ENCODE data around the gene PCTP. TPM values are rescaled to one million over a fixed set of nuclear protein-coding genes. Genes with fewer than 3 reads are reported as not detected.

Gene PCTP
- total RNA-seq, 1 donor from 2014 or later = 13.6 TPM

DNA sequence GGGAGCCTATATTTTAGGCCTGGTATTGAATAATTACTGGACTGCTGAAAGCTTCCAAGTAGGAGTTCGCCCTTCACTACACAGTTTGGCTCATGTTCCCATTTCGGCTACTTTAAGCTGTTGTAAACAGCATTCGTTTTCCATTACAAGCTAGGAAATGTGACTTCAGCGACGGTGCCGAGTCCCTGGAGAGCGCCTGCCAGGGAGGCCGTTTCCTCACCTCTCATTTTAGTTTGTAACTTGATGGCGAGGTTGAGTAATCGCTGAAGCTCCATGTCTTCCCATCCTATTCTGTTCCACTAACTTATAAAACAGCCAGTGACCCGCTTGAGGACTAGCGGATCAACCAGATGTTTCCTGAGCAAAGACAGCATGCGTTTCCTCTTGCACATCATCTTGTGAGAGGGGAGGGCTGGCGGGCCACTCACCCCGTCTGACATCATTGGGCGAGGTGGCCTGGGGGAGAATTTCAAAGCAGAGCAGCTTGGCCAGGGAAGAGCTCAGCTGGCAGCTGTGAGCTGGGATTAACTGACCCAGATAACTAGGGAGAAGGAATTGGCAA lies 32.9 kb downstream of the PCTP start:
- Histone ChIP-seq H3K9me3 (ENCODE audit: control insufficient read depth in 3 of 3, low read length in 3 of 3) (no peaks in the 10 kb centered on the region), H3K36me3 (ENCODE audit: control insufficient read depth in 3 of 3, insufficient read depth in 3 of 3, low read length in 3 of 3) (no peaks in the 10 kb centered on the region), H3K4me1 (ENCODE audit: control insufficient read depth in 3 of 3, insufficient read depth in 3 of 3, low read length in 3 of 3) (peaks cover 8 to 19% (median 18%) of the 10 kb centered on the region in 3 donors), H3K27ac (ENCODE audit: low read depth, low read length) (peak overlapping the region; percentile 83), H3K9ac (ENCODE audit: low read depth in 1 of 3, low read length in 3 of 3) (peak overlapping the region in 2 of 3 donors; percentile 0 to 7), H3K4me3 (ENCODE audit: low read length in 3 of 3) (peak overlapping the region; percentile 25 to 56 (median 41)), H3K27me3 (ENCODE audit: control insufficient read depth in 3 of 3, insufficient read depth in 3 of 3, low read length in 3 of 3) (no peaks in the 10 kb centered on the region)

DNA sequence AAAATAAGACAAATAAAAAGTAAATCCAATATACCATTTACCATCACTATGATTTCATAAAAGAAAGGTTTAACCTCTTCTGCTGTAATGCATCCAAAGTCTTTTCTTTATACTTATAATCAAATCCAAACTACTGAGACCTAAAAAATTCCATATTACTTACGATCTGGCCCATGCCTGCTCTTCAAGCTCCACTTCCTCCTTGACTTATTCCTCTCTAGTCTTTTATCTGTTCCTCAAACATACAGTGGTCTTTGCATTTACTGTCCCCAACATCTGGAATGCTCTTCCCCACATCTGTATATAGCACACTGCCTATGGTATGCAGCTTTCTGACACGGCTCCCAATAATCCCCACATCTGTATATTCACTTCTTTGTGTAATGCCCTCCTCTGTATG lies 33.8 kb downstream of the PCTP start:
- Histone ChIP-seq H3K9me3 (ENCODE audit: control insufficient read depth in 3 of 3, low read length in 3 of 3) (no peaks in the 10 kb centered on the region), H3K4me1 (ENCODE audit: control insufficient read depth in 3 of 3, insufficient read depth in 3 of 3, low read length in 3 of 3) (peaks cover 8 to 19% (median 18%) of the 10 kb centered on the region in 3 donors), H3K27me3 (ENCODE audit: control insufficient read depth in 3 of 3, insufficient read depth in 3 of 3, low read length in 3 of 3) (no peaks in the 10 kb centered on the region), H3K27ac (ENCODE audit: low read depth, low read length) (peak overlapping the region; percentile 20), H3K9ac (ENCODE audit: low read depth in 1 of 3, low read length in 3 of 3) (no peak overlapping the region), H3K36me3 (ENCODE audit: control insufficient read depth in 3 of 3, insufficient read depth in 3 of 3, low read length in 3 of 3) (no peaks in the 10 kb centered on the region), H3K4me3 (ENCODE audit: low read length in 3 of 3) (no peak overlapping the region)

DNA sequence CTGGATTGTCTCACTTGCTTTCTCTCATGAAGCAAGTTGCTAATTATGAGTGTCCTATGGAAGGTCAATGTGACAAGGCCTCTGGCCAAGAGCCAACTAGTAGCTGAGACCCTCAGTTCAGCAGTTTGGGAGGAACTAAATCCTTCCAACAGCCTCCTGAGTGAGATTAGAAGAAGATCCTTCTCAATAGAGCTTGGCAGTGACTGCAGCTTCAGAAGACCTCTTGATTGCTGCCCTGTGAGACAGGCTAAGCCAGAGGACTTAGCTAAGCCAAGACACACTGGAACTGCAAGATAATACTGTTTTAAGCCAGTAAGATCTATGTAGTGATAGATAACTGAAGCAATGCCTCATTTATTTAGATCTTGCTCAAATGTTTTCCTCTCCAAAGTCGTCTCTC lies 34.3 kb downstream of the PCTP start:
- Histone ChIP-seq H3K27me3 (ENCODE audit: control insufficient read depth in 3 of 3, insufficient read depth in 3 of 3, low read length in 3 of 3) (no peaks in the 10 kb centered on the region), H3K9me3 (ENCODE audit: control insufficient read depth in 3 of 3, low read length in 3 of 3) (no peaks in the 10 kb centered on the region), H3K9ac (ENCODE audit: low read depth in 1 of 3, low read length in 3 of 3) (no peak overlapping the region), H3K4me3 (ENCODE audit: low read length in 3 of 3) (no peak overlapping the region), H3K36me3 (ENCODE audit: control insufficient read depth in 3 of 3, insufficient read depth in 3 of 3, low read length in 3 of 3) (no peaks in the 10 kb centered on the region), H3K27ac (ENCODE audit: low read depth, low read length) (peak overlapping the region; percentile 20), H3K4me1 (ENCODE audit: control insufficient read depth in 3 of 3, insufficient read depth in 3 of 3, low read length in 3 of 3) (peaks cover 8 to 19% (median 18%) of the 10 kb centered on the region in 3 donors)

DNA sequence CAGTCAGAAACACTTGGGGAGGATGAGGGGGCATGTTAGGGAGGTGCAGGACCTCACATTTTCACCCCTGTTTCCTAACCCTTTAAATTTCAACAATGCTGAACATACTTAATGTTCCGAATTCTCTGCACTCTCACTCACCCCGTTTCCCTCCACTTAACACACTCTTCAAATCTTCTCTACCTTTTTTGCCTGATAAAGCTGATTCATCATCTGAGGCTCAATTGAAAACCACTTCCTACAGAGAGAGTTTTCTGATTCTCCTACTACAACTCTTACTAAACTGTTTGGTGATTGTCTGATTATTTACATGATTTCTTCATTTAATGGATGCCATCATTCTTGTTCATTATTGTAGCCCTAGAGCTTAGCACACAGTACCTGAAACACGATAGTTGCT lies 42.4 kb downstream of the PCTP start:
- Histone ChIP-seq H3K9me3 (ENCODE audit: control insufficient read depth in 3 of 3, low read length in 3 of 3) (peaks cover 0 to 4% (median 0%) of the 10 kb centered on the region in 3 donors), H3K27ac (ENCODE audit: low read depth, low read length) (no peak overlapping the region), H3K27me3 (ENCODE audit: control insufficient read depth in 3 of 3, insufficient read depth in 3 of 3, low read length in 3 of 3) (no peaks in the 10 kb centered on the region), H3K9ac (ENCODE audit: low read depth in 1 of 3, low read length in 3 of 3) (no peak overlapping the region), H3K4me3 (ENCODE audit: low read length in 3 of 3) (no peak overlapping the region), H3K4me1 (ENCODE audit: control insufficient read depth in 3 of 3, insufficient read depth in 3 of 3, low read length in 3 of 3) (no peaks in the 10 kb centered on the region), H3K36me3 (ENCODE audit: control insufficient read depth in 3 of 3, insufficient read depth in 3 of 3, low read length in 3 of 3) (no peaks in the 10 kb centered on the region)

GRCh38 chr17:55794725-55795482 lies 44.1 kb downstream of the PCTP start:
- H3K27me3 ChIP-seq (ENCODE audit: control insufficient read depth in 3 of 3, insufficient read depth in 3 of 3, low read length in 3 of 3) = no peaks in the 10 kb centered on the region
- peaks cover 0 to 4% (median 0%) of the 10 kb centered on the region in 3 donors for H3K9me3 ChIP-seq (ENCODE audit: control insufficient read depth in 3 of 3, low read length in 3 of 3)
- H3K9ac ChIP-seq (ENCODE audit: low read depth in 1 of 3, low read length in 3 of 3) = no peak overlapping the region
- H3K4me1 ChIP-seq (ENCODE audit: control insufficient read depth in 3 of 3, insufficient read depth in 3 of 3, low read length in 3 of 3) = no peaks in the 10 kb centered on the region
- H3K27ac ChIP-seq (ENCODE audit: low read depth, low read length) = no peak overlapping the region
- no peaks in the 10 kb centered on the region for H3K36me3 ChIP-seq (ENCODE audit: control insufficient read depth in 3 of 3, insufficient read depth in 3 of 3, low read length in 3 of 3)
- no peak overlapping the region for H3K4me3 ChIP-seq (ENCODE audit: low read length in 3 of 3)

- H3K9me3 ChIP-seq (ENCODE audit: control insufficient read depth in 3 of 3, low read length in 3 of 3) = no peaks in the 10 kb centered on the region
- H3K27me3 ChIP-seq (ENCODE audit: control insufficient read depth in 3 of 3, insufficient read depth in 3 of 3, low read length in 3 of 3) = no peaks in the 10 kb centered on the region
- no peak overlapping the region for H3K4me3 ChIP-seq (ENCODE audit: low read length in 3 of 3)
- no peak overlapping the region for H3K9ac ChIP-seq (ENCODE audit: low read depth in 1 of 3, low read length in 3 of 3)
- H3K4me1 ChIP-seq (ENCODE audit: control insufficient read depth in 3 of 3, insufficient read depth in 3 of 3, low read length in 3 of 3) = no peaks in the 10 kb centered on the region
- no peaks in the 10 kb centered on the region for H3K36me3 ChIP-seq (ENCODE audit: control insufficient read depth in 3 of 3, insufficient read depth in 3 of 3, low read length in 3 of 3)
- H3K27ac ChIP-seq (ENCODE audit: low read depth, low read length) = no peak overlapping the region
Observed at GRCh38 chr17:55806745-55807495, 56.1 kb downstream of the PCTP start.

DNA sequence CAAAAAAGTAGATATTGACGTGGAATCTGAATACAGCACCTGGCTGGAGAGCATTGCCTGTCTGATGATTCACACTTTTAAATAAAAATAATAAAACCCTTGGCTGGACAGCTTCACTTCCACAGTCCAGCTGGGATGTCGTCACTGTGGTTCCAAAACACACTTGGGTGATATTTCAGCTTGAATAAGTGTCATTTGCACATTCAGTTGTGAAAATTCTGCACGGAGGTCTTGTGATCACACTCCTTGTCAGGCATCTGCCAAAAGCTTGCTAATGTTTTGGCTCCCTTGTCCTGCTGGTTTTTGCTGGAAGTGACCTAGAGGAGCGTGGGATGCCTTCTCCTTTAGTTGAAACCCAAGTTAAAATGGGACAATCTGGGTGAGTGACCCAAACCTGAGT lies 60.7 kb downstream of the PCTP start:
- peaks cover 0 to 4% (median 0%) of the 10 kb centered on the region in 3 donors for H3K4me1 ChIP-seq (ENCODE audit: control insufficient read depth in 3 of 3, insufficient read depth in 3 of 3, low read length in 3 of 3)
- no peak overlapping the region for H3K27ac ChIP-seq (ENCODE audit: low read depth, low read length)
- H3K36me3 ChIP-seq (ENCODE audit: control insufficient read depth in 3 of 3, insufficient read depth in 3 of 3, low read length in 3 of 3) = no peaks in the 10 kb centered on the region
- no peak overlapping the region for H3K9ac ChIP-seq (ENCODE audit: low read depth in 1 of 3, low read length in 3 of 3)
- H3K27me3 ChIP-seq (ENCODE audit: control insufficient read depth in 3 of 3, insufficient read depth in 3 of 3, low read length in 3 of 3) = no peaks in the 10 kb centered on the region
- H3K9me3 ChIP-seq (ENCODE audit: control insufficient read depth in 3 of 3, low read length in 3 of 3) = no peaks in the 10 kb centered on the region
- H3K4me3 ChIP-seq (ENCODE audit: low read length in 3 of 3) = no peak overlapping the region

DNA sequence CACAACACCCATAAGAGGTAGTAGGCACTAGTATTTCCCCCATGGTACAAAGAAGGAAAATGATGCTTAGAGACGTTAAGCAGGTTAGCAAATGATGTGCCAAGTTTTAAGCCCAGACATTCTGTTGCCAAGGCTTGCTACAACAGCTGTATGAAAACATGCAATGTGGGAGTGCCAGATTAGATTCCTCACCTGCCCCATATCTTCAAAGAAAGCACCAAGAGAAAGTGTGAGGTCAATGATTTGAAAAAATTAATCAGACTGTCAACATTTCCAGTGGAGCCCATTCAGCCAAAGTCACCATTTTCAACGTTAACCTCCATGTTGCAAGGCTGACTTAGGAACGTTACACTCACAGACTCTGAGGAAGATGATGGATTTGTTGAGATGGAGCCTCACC lies 61.5 kb downstream of the PCTP start:
- H3K9me3 ChIP-seq (ENCODE audit: control insufficient read depth in 3 of 3, low read length in 3 of 3) = no peaks in the 10 kb centered on the region

GRCh38 chr17:55813944-55814343 lies 63.1 kb downstream of the PCTP start:
- H3K27me3 ChIP-seq (ENCODE audit: control insufficient read depth in 3 of 3, insufficient read depth in 3 of 3, low read length in 3 of 3) = no peaks in the 10 kb centered on the region
- H3K27ac ChIP-seq (ENCODE audit: low read depth, low read length) = no peak overlapping the region
- no peak overlapping the region for H3K9ac ChIP-seq (ENCODE audit: low read depth in 1 of 3, low read length in 3 of 3)

More for the DNA sequence above, 61.5 kb downstream of the PCTP start:
- no peak overlapping the region for H3K27ac ChIP-seq (ENCODE audit: low read depth, low read length)
- H3K27me3 ChIP-seq (ENCODE audit: control insufficient read depth in 3 of 3, insufficient read depth in 3 of 3, low read length in 3 of 3) = no peaks in the 10 kb centered on the region
- H3K9ac ChIP-seq (ENCODE audit: low read depth in 1 of 3, low read length in 3 of 3) = no peak overlapping the region
- no peak overlapping the region for H3K4me3 ChIP-seq (ENCODE audit: low read length in 3 of 3)
- peaks cover 0 to 4% (median 0%) of the 10 kb centered on the region in 3 donors for H3K4me1 ChIP-seq (ENCODE audit: control insufficient read depth in 3 of 3, insufficient read depth in 3 of 3, low read length in 3 of 3)
- no peaks in the 10 kb centered on the region for H3K36me3 ChIP-seq (ENCODE audit: control insufficient read depth in 3 of 3, insufficient read depth in 3 of 3, low read length in 3 of 3)

GRCh38 chr17:55814377-55814776 lies 63.5 kb downstream of the PCTP start:
- Histone ChIP-seq H3K4me3 (ENCODE audit: low read length in 3 of 3) (no peak overlapping the region), H3K9ac (ENCODE audit: low read depth in 1 of 3, low read length in 3 of 3) (no peak overlapping the region), H3K27me3 (ENCODE audit: control insufficient read depth in 3 of 3, insufficient read depth in 3 of 3, low read length in 3 of 3) (no peaks in the 10 kb centered on the region), H3K9me3 (ENCODE audit: control insufficient read depth in 3 of 3, low read length in 3 of 3) (no peaks in the 10 kb centered on the region), H3K36me3 (ENCODE audit: control insufficient read depth in 3 of 3, insufficient read depth in 3 of 3, low read length in 3 of 3) (no peaks in the 10 kb centered on the region), H3K27ac (ENCODE audit: low read depth, low read length) (no peak overlapping the region), H3K4me1 (ENCODE audit: control insufficient read depth in 3 of 3, insufficient read depth in 3 of 3, low read length in 3 of 3) (peaks cover 0 to 4% (median 0%) of the 10 kb centered on the region in 3 donors)

More at GRCh38 chr17:55813944-55814343, 63.1 kb downstream of the PCTP start:
- Histone ChIP-seq H3K4me3 (ENCODE audit: low read length in 3 of 3) (no peak overlapping the region), H3K4me1 (ENCODE audit: control insufficient read depth in 3 of 3, insufficient read depth in 3 of 3, low read length in 3 of 3) (peaks cover 0 to 4% (median 0%) of the 10 kb centered on the region in 3 donors), H3K36me3 (ENCODE audit: control insufficient read depth in 3 of 3, insufficient read depth in 3 of 3, low read length in 3 of 3) (no peaks in the 10 kb centered on the region), H3K9me3 (ENCODE audit: control insufficient read depth in 3 of 3, low read length in 3 of 3) (no peaks in the 10 kb centered on the region)

Measured in skeletal muscle tissue (tissue), 4 donors.